Measurements from ENCODE around the gene TUBA8. TPM values are rescaled to one million over a fixed set of nuclear protein-coding genes. Genes with fewer than 3 reads are reported as not detected.

TUBA8 gene
- polyA plus RNA-seq, 3 donors = 0.18 to 2.1 (median 0.27) TPM

DNA sequence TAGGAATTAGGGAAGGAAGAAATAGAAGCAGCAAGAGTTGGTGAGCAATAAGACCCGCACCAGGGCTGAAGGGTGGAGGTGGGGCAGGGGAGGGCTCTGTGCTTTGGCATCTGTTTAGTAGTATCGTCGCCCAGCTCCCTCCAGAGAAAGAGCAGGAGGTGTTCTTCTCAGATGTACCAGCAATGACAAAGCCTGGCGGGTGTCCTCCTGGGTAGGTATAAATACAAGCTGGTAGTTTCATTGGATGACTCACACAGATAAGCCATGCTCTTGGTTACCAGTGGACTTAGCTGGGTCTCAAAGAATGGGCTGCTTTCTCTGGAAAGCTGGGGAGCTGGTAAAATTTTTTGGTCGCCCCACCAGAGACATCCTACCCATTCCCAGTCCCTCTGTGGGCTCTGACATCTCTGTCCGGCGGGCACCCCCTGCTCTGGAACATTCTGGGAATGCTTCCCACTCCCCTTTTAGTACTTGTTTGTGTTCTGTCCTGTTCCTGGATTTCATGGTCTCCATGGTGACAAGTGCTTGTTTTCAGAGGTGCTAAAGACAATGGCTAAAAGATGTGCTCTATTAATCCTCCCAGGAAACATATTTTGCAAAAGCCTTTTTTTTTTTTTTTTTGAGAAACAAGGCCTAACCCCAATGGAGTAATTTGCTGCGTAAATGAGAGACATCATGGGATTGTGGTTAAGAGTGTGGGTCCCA is 15.4 kb upstream of the TUBA8 start:
- H3K27ac ChIP-seq (ENCODE audit: low read depth in 1 of 2, low read length in 2 of 2) = no peak overlapping the region
- H3K27me3 ChIP-seq (ENCODE audit: control insufficient read depth in 2 of 2, insufficient read depth in 2 of 2, low read length in 2 of 2) = no peaks in the 10 kb centered on the region
- no peak overlapping the region for H3K4me3 ChIP-seq (replicated peaks in 1 of 3; ENCODE audit: low read depth in 2 of 3, low read length in 3 of 3)
- no peaks in the 10 kb centered on the region for H4K20me1 ChIP-seq (ENCODE audit: insufficient read depth, low read length)
- no peaks in the 10 kb centered on the region for H3K27me3 Mint-ChIP-seq (ENCODE audit: low read depth in 3 of 3)
- peaks cover 0 to 3% (median 0%) of the 10 kb centered on the region in 7 donors for H3K9me3 Mint-ChIP-seq
- 100% methylated on average over 4 of the region's 8 CpGs for WGBS (ENCODE audit: insufficient coverage)
- no peak for DNase-seq
- peaks cover 18 to 54% of the 10 kb centered on the region in 2 donors for H3K36me3 ChIP-seq (replicated peaks in 1 of 2; ENCODE audit: control insufficient read depth in 1 of 2, insufficient read depth in 2 of 2, low read length in 2 of 2)
- H2AFZ ChIP-seq (ENCODE audit: insufficient read depth, low read depth, low read length, poor library complexity, severe bottlenecking) = no peak overlapping the region
- no peaks in the 10 kb centered on the region for H3K4me1 Mint-ChIP-seq
- no peak overlapping the region for H3K4me3 Mint-ChIP-seq
- no peaks in the 10 kb centered on the region for H3K79me2 ChIP-seq (ENCODE audit: insufficient read depth, low read length)
- H3K27ac Mint-ChIP-seq = peak overlapping the region in 1 of 7 donors; percentile 67
- H3K4me1 ChIP-seq (ENCODE audit: control insufficient read depth in 1 of 2, insufficient read depth in 2 of 2, low read length in 2 of 2) = no peaks in the 10 kb centered on the region
- TF ChIP-seq, protein P1, sequence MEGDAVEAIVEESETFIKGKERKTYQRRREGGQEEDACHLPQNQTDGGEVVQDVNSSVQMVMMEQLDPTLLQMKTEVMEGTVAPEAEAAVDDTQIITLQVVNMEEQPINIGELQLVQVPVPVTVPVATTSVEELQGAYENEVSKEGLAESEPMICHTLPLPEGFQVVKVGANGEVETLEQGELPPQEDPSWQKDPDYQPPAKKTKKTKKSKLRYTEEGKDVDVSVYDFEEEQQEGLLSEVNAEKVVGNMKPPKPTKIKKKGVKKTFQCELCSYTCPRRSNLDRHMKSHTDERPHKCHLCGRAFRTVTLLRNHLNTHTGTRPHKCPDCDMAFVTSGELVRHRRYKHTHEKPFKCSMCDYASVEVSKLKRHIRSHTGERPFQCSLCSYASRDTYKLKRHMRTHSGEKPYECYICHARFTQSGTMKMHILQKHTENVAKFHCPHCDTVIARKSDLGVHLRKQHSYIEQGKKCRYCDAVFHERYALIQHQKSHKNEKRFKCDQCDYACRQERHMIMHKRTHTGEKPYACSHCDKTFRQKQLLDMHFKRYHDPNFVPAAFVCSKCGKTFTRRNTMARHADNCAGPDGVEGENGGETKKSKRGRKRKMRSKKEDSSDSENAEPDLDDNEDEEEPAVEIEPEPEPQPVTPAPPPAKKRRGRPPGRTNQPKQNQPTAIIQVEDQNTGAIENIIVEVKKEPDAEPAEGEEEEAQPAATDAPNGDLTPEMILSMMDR (IDR thresholded peaks at IDR 0.05) = no peak
- no peaks in the 10 kb centered on the region for H3K9me3 ChIP-seq (replicated peaks in 1 of 2; ENCODE audit: control insufficient read depth in 1 of 2, insufficient read depth in 1 of 2, low read length in 2 of 2)
- intact Hi-C loops (cut with micrococcal nuclease) = no loop called here
- peaks cover 45 to 58% of the 10 kb centered on the region in 2 donors for H3K36me3 Mint-ChIP-seq
- H3K4me2 ChIP-seq (replicated peaks; ENCODE audit: extremely low read depth, low read length, poor library complexity, severe bottlenecking) = no peak overlapping the region
- H3K9ac ChIP-seq (ENCODE audit: insufficient read depth, low read length, poor library complexity, severe bottlenecking) = no peak overlapping the region

DNA sequence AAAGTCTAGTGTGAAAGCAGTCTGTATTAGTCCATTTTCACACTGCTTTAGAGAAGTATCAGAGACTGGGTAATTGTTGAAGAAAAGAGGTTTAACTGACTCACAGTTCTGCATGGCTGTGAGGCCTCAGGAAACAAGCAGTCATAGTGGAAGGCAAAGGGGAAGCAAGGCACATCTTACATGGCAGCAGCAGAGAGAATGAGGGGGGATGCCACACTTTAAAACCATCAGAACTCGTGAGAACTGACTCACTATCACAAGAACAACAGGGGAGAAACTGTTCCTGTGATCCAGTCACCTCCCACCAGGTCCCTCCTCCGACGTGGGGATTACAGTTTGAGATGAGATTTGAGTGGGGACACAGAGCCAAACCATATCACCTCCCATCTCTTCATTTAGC is 13.8 kb upstream of the TUBA8 start:
- no peak overlapping the region for H3K27ac Mint-ChIP-seq
- no peaks in the 10 kb centered on the region for H3K9me3 ChIP-seq (replicated peaks in 1 of 2; ENCODE audit: control insufficient read depth in 1 of 2, insufficient read depth in 1 of 2, low read length in 2 of 2)
- H3K4me2 ChIP-seq (replicated peaks; ENCODE audit: extremely low read depth, low read length, poor library complexity, severe bottlenecking) = no peak overlapping the region
- intact Hi-C loops (cut with micrococcal nuclease) = no loop called here
- no peak for DNase-seq
- H3K9ac ChIP-seq (ENCODE audit: insufficient read depth, low read length, poor library complexity, severe bottlenecking) = no peak overlapping the region
- H3K4me3 Mint-ChIP-seq = no peak overlapping the region
- WGBS (ENCODE audit: insufficient coverage) = no CpG with 5 or more reads among the region's 3 CpGs
- H3K27me3 ChIP-seq (ENCODE audit: control insufficient read depth in 2 of 2, insufficient read depth in 2 of 2, low read length in 2 of 2) = no peaks in the 10 kb centered on the region
- peaks cover 0 to 3% (median 0%) of the 10 kb centered on the region in 7 donors for H3K9me3 Mint-ChIP-seq
- TF ChIP-seq, protein P1 (IDR thresholded peaks at IDR 0.05) = no peak
- peaks cover 5 to 54% of the 10 kb centered on the region in 2 donors for H3K36me3 ChIP-seq (replicated peaks in 1 of 2; ENCODE audit: control insufficient read depth in 1 of 2, insufficient read depth in 2 of 2, low read length in 2 of 2)
- H4K20me1 ChIP-seq (ENCODE audit: insufficient read depth, low read length) = no peaks in the 10 kb centered on the region
- H2AFZ ChIP-seq (ENCODE audit: insufficient read depth, low read depth, low read length, poor library complexity, severe bottlenecking) = no peak overlapping the region
- no peaks in the 10 kb centered on the region for H3K4me1 ChIP-seq (ENCODE audit: control insufficient read depth in 1 of 2, insufficient read depth in 2 of 2, low read length in 2 of 2)
- H3K79me2 ChIP-seq (ENCODE audit: insufficient read depth, low read length) = no peaks in the 10 kb centered on the region
- peaks cover 44 to 50% of the 10 kb centered on the region in 2 donors for H3K36me3 Mint-ChIP-seq
- no peak overlapping the region for H3K4me3 ChIP-seq (replicated peaks in 1 of 3; ENCODE audit: low read depth in 2 of 3, low read length in 3 of 3)
- no peak overlapping the region for H3K27ac ChIP-seq (ENCODE audit: low read depth in 1 of 2, low read length in 2 of 2)
- H3K4me1 Mint-ChIP-seq = peaks cover 5% of the 10 kb centered on the region
- no peaks in the 10 kb centered on the region for H3K27me3 Mint-ChIP-seq (ENCODE audit: low read depth in 3 of 3)
